OCI-LY7 (cell line): ENCODE data around the gene BCAR3.

Experiments
- EZH2phosphoT487 ChIP-seq: fragments of 200-600 bp; sonication (generic); IDR thresholded peaks from 2 replicates; pipeline ENCODE4 v1.6.1; 2018; ENCODE audit warnings: low read depth, borderline replicate concordance, mild to moderate bottlenecking, mixed run types, antibody characterized with exemption, low read length, moderate library complexity, mixed read lengths
- TF ChIP-seq, protein P1 (sequence below): fragments of 200-600 bp; sonication (generic); conservative IDR thresholded peaks from 2 replicates; pipeline ENCODE4 v1.5.1; 2014; ENCODE audit warnings: mild to moderate bottlenecking, antibody characterized with exemption, low read length, moderate library complexity, mixed read lengths

DNA sequence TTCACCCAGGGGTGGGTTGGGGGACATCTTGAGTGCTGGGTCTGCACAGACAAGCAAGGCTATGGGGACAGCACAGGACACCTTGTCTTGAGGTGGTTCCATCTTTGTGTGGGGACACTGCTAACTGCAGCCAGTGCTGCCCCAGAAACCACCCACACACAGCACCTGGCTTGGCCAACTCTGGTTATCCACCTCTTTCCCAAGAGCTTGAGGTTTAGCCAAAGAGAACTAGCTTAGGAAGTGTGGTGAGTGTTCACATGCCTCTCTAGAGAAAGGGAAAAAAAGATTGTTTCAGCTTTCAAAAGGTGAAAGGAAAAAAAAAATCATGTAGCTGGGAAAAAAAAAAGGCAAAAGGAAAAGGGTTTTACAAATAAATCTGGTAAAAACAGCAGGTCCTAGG lies 32.4 kb downstream of the BCAR3 start:
- TF ChIP-seq, protein P1, sequence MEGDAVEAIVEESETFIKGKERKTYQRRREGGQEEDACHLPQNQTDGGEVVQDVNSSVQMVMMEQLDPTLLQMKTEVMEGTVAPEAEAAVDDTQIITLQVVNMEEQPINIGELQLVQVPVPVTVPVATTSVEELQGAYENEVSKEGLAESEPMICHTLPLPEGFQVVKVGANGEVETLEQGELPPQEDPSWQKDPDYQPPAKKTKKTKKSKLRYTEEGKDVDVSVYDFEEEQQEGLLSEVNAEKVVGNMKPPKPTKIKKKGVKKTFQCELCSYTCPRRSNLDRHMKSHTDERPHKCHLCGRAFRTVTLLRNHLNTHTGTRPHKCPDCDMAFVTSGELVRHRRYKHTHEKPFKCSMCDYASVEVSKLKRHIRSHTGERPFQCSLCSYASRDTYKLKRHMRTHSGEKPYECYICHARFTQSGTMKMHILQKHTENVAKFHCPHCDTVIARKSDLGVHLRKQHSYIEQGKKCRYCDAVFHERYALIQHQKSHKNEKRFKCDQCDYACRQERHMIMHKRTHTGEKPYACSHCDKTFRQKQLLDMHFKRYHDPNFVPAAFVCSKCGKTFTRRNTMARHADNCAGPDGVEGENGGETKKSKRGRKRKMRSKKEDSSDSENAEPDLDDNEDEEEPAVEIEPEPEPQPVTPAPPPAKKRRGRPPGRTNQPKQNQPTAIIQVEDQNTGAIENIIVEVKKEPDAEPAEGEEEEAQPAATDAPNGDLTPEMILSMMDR, result no peak
- no peak for TF ChIP-seq EZH2phosphoT487
